Kidney (tissue), 14 donors: Measurements from ENCODE around the gene KCNB1. TPM values are rescaled to one million over a fixed set of nuclear protein-coding genes. Genes with fewer than 3 reads are reported as not detected.

Experiments
- DNase-seq, 5 donors: peaks; one replicate each; pipeline ENCODE4 v3.0.0-alpha.2; 2013 to 2020
- FAIRE-seq: peaks from 2 replicates; lab custom pipeline; 2012; peaks lifted over from hg19 to GRCh38; lab: Jason Lieb, UNC
- H3K27ac ChIP-seq, 2 donors: one replicate each; pipeline ENCODE4 v1.7.0; 2013; ENCODE audit warnings: low read depth in 2 of 2, low read length in 2 of 2, inconsistent platforms in 1 of 2
- H3K27me3 ChIP-seq: one replicate; pipeline ENCODE4 v1.7.1; 2013; ENCODE audit warnings: low read length, inconsistent platforms; ENCODE audit not compliant: control insufficient read depth, insufficient read depth
- H3K36me3 ChIP-seq, 3 donors: one replicate each; pipeline versions ENCODE4 v1.7.0 to v1.7.1; 2013; ENCODE audit warnings: low read length in 3 of 3, control low read depth in 1 of 3, inconsistent platforms in 1 of 3; ENCODE audit not compliant: insufficient read depth in 3 of 3, control insufficient read depth in 2 of 3
- H3K4me1 ChIP-seq, 3 donors: one replicate each; pipeline versions ENCODE4 v1.7.0 to v1.7.1; 2013; ENCODE audit warnings: low read length in 3 of 3, inconsistent platforms in 1 of 3, low read depth in 1 of 3; ENCODE audit not compliant: control insufficient read depth in 2 of 3, insufficient read depth in 2 of 3
- H3K4me3 ChIP-seq, 3 donors: one replicate each; pipeline versions ENCODE4 v1.7.0 to v1.8.1; 2013; ENCODE audit warnings: low read length in 3 of 3, control low read depth in 1 of 3, inconsistent platforms in 1 of 3
- H3K9ac ChIP-seq, 3 donors: one replicate each; pipeline versions ENCODE4 v1.7.0 to v1.7.1; 2013; ENCODE audit warnings: low read length in 3 of 3, control low read depth in 1 of 3, inconsistent platforms in 1 of 3
- H3K9me3 ChIP-seq, 3 donors: one replicate each; pipeline versions ENCODE4 v1.7.0 to v1.7.1; 2013; ENCODE audit warnings: low read length in 3 of 3, control low read depth in 1 of 3, inconsistent platforms in 1 of 3; ENCODE audit not compliant: control insufficient read depth in 2 of 3, insufficient read depth in 1 of 3
- intact Hi-C: fragments of 100-400 bp; cut with DNase I; formaldehyde crosslinking; loops from one replicate; pipeline ENCODE4 v1.11.1; 2022
- polyA plus RNA-seq: library from polyadenylated mRNA; stranded (reverse); fragments of 350-450 nt; fragmentation: Illumina TruSeq; extraction: RNeasy Lipid Tissue Mini Kit (QIAGEN cat#74804); gene quantifications from one replicate; pipeline ENCODE4 v1.2.3, GENCODE V29; 2014; ENCODE audit warnings: low read depth, low replicate concordance; ENCODE audit not compliant: insufficient read depth
- total RNA-seq: library from RNA; stranded (reverse); fragmentation: NEBNext Ultra II Directional; extraction: Animal tissue kit (Norgen Biotek cat#: 25700); gene quantifications from one replicate; pipeline ENCODE4 v1.2.1, GENCODE V29; 2021
- TF ChIP-seq, protein P1 (sequence below): IDR thresholded peaks from 3 replicates; pipeline ENCODE4 v1.5.1; 2012; ENCODE audit warnings: mild to moderate bottlenecking, moderate library complexity, borderline replicate concordance; ENCODE audit not compliant: insufficient read depth; ENCODE audit errors: extremely low read depth
- donor health status: control.
- donor health status: control.
- donor health status: control.
- donor health status: control.
- donor health status: control.
- donor health status: DM: yes; HTN: yes; CAD: no.
- donor health status: Normal renal cell carcinoma (clear cell type).

The KCNB1 gene
- total and polyA plus RNA-seq, 2 donors from 2014 or later = 0.26 to 1.2 TPM

DNA sequence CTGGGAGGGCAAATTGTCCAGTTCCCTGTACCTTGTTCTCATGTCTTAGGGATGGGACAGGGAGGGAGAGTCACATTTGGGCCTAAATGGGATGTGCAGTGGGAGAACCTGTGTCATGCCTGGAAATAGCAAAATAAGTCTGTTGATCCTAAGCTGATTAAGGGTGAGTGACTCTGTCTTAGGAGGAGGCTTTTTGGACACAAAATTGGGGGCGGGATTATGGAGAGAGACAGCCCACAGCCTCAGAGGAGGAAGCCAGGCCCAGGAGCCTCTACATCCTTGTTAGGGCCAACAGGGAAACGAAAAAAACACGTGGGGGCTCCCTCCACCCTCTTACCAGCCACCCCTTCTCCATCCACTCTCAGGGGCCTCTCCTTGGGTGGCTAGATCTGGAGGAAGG lies 2.2 kb downstream of the KCNB1 start:
- Histone ChIP-seq H3K27me3 (no peaks in the 10 kb centered on the region), H3K4me3 (no peak overlapping the region), H3K4me1 (peaks cover 0 to 3% (median 0%) of the 10 kb centered on the region in 3 donors), H3K36me3 (no peaks in the 10 kb centered on the region), H3K9me3 (no peaks in the 10 kb centered on the region), H3K9ac (no peak overlapping the region), H3K27ac (no peak overlapping the region)
- no peak for FAIRE-seq
- TF ChIP-seq, protein P1, sequence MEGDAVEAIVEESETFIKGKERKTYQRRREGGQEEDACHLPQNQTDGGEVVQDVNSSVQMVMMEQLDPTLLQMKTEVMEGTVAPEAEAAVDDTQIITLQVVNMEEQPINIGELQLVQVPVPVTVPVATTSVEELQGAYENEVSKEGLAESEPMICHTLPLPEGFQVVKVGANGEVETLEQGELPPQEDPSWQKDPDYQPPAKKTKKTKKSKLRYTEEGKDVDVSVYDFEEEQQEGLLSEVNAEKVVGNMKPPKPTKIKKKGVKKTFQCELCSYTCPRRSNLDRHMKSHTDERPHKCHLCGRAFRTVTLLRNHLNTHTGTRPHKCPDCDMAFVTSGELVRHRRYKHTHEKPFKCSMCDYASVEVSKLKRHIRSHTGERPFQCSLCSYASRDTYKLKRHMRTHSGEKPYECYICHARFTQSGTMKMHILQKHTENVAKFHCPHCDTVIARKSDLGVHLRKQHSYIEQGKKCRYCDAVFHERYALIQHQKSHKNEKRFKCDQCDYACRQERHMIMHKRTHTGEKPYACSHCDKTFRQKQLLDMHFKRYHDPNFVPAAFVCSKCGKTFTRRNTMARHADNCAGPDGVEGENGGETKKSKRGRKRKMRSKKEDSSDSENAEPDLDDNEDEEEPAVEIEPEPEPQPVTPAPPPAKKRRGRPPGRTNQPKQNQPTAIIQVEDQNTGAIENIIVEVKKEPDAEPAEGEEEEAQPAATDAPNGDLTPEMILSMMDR = no peak
- no peak for DNase-seq
- intact Hi-C loops = no loop called here

DNA sequence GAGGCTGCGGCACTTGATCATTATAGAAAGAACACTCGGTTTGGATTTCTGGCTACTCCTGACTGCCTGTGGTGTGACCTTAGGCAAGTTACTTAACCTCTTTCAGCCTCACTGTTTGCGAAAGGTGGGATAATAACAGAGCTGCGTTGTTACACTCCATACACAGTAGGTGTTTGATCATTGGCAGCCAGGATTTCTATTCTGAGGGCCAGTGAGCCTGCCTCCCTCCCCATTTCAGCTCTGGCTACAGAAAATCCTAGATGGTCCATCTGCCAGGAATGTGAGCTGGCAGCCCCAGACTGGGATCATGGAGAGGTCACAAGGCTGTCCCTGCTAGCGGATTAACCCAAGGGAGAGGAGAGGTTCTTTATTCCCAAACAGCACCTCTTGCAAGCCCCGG lies 2.7 kb downstream of the KCNB1 start:
- no peak overlapping the region for H3K9ac ChIP-seq
- FAIRE-seq = no peak
- TF ChIP-seq, protein P1 = no peak

DNA sequence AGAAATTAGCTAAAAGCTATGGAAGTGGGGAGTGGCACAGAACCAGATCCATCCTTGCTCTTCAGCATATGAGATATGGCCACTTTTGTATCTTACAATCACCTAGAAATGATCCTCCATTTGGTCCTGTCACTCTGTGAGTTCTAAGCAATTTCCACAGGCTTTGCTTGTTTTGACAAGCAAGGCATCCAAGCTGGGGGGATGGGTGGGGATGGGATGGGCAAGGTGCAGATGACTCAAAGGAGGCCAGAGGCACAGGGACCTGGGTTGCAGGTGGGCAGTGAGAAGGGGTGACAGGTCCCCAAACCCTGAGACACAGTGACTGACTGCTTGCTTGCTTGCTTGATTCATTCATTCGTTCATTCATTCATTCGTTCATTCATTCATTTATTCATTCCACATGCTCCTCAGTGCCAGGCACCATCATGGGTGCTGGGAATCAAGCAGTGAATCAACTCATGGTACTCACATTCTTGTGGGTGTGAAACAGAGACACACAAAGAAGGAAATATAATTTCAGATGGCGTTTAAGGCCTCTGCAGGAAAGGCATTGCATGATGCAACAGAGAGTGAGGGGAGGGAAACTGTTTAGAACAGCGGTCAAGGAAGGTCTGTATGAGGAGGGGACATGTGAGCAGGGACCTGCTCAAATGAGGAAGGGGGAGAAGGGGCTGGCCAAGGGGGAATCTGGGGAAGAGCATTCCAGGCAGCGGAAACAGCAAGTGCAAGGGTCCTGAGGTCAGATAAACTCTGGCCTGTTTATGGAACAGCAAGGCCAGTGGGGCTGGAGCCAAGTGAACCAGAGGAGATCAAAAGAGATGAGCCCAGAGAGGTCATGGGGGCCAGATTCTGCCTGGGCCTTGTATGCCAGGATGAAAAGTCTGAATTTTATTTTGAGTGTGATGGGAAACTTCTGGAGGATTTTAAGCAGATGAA lies 3.4 kb downstream of the KCNB1 start:
- Histone ChIP-seq H3K4me1 (no peaks in the 10 kb centered on the region), H3K4me3 (no peak overlapping the region), H3K27me3 (no peaks in the 10 kb centered on the region), H3K9ac (no peak overlapping the region), H3K36me3 (no peaks in the 10 kb centered on the region), H3K27ac (no peak overlapping the region), H3K9me3 (no peaks in the 10 kb centered on the region)
- DNase-seq (no peak), FAIRE-seq (no peak)
- TF ChIP-seq, protein P1 = no peak
- intact Hi-C loops = no loop called here

More for the DNA sequence above, 2.7 kb downstream of the KCNB1 start:
- peaks cover 0 to 3% (median 0%) of the 10 kb centered on the region in 3 donors for H3K4me1 ChIP-seq
- H3K4me3 ChIP-seq = no peak overlapping the region
- no peak overlapping the region for H3K27ac ChIP-seq
- H3K9me3 ChIP-seq = no peaks in the 10 kb centered on the region
- no peaks in the 10 kb centered on the region for H3K27me3 ChIP-seq
- intact Hi-C loops = no loop called here
- DNase-seq = no peak
- no peaks in the 10 kb centered on the region for H3K36me3 ChIP-seq
